Measurements from ENCODE around the gene USP38. TPM values are rescaled to one million over a fixed set of nuclear protein-coding genes. Genes with fewer than 3 reads are reported as not detected.

The USP38 gene
- total RNA-seq, 4 donors from 2014 or later = 18.8 to 24.1 (median 19.9) TPM

- H3K27ac ChIP-seq = no peak overlapping the region
- peaks cover 0 to 26% (median 0%) of the 10 kb centered on the region in 3 donors for H3K36me3 ChIP-seq
- no peaks in the 10 kb centered on the region for H3K27me3 ChIP-seq
- WGBS, 2 donors = 59 to 62% methylated on average over 3 of the region's 3 CpGs
- peak overlapping the region in 2 of 4 donors; percentile 2 to 68 for H3K4me3 ChIP-seq
- no peak for DNase-seq (ENCODE audit: low spot score in 2 of 2)
- H3K4me1 ChIP-seq = peaks cover 0 to 69% (median 14%) of the 10 kb centered on the region in 4 donors
- H3K9me3 ChIP-seq = no peaks in the 10 kb centered on the region
- no peak for TF ChIP-seq POLR2A (IDR thresholded peaks at IDR 0.05)
- TF ChIP-seq EP300 (IDR thresholded peaks at IDR 0.05) = no peak
- no peak for TF ChIP-seq CTCF (IDR thresholded peaks at IDR 0.05)
Observed at GRCh38 chr4:143188136-143189088, 3.7 kb downstream of the USP38 start.

- peaks cover 0 to 35% (median 0%) of the 10 kb centered on the region in 3 donors for H3K36me3 ChIP-seq
- WGBS, 2 donors = 23 to 26% methylated on average over 4 of the region's 4 CpGs
- H3K27ac ChIP-seq = no peak overlapping the region
- TF ChIP-seq POLR2A (IDR thresholded peaks at IDR 0.05) (no peak), EP300 (IDR thresholded peaks at IDR 0.05) (no peak), CTCF (IDR thresholded peaks at IDR 0.05) (no peak)
- no peak for DNase-seq (ENCODE audit: low spot score in 2 of 2)
- H3K27me3 ChIP-seq = no peaks in the 10 kb centered on the region
- H3K4me3 ChIP-seq = no peak overlapping the region
- H3K9me3 ChIP-seq = no peaks in the 10 kb centered on the region
- H3K4me1 ChIP-seq = peaks cover 0 to 63% (median 11%) of the 10 kb centered on the region in 4 donors
Observed at GRCh38 chr4:143189528-143189927, 4.8 kb downstream of the USP38 start.

- no peaks in the 10 kb centered on the region for H3K9me3 ChIP-seq
- H3K4me1 ChIP-seq = peaks cover 0 to 12% (median 3%) of the 10 kb centered on the region in 4 donors
- H3K4me3 ChIP-seq = no peak overlapping the region
- no peaks in the 10 kb centered on the region for H3K27me3 ChIP-seq
- H3K27ac ChIP-seq = no peak overlapping the region
- no peak for TF ChIP-seq CTCF (IDR thresholded peaks at IDR 0.05)
- TF ChIP-seq EP300 (IDR thresholded peaks at IDR 0.05) = no peak
- TF ChIP-seq POLR2A (IDR thresholded peaks at IDR 0.05) = no peak
- no peak for DNase-seq (ENCODE audit: low spot score in 2 of 2)
- H3K36me3 ChIP-seq = peaks cover 0 to 80% (median 5%) of the 10 kb centered on the region in 3 donors
Observed at GRCh38 chr4:143195581-143195980, 10.9 kb downstream of the USP38 start.

GRCh38 chr4:143196323-143196722 lies 11.6 kb downstream of the USP38 start:
- no peaks in the 10 kb centered on the region for H3K9me3 ChIP-seq
- WGBS, 2 donors = 93 to 95% methylated on average over 2 of the region's 2 CpGs
- H3K36me3 ChIP-seq = peaks cover 0 to 79% (median 5%) of the 10 kb centered on the region in 3 donors
- H3K4me3 ChIP-seq = no peak overlapping the region
- no peak for DNase-seq (ENCODE audit: low spot score in 2 of 2)
- H3K27me3 ChIP-seq = no peaks in the 10 kb centered on the region
- TF ChIP-seq CTCF (IDR thresholded peaks at IDR 0.05) (no peak), POLR2A (IDR thresholded peaks at IDR 0.05) (no peak), EP300 (IDR thresholded peaks at IDR 0.05) (no peak)
- peaks cover 0 to 5% (median 0%) of the 10 kb centered on the region in 4 donors for H3K4me1 ChIP-seq
- H3K27ac ChIP-seq = no peak overlapping the region

GRCh38 chr4:143199503-143199902 lies 14.8 kb downstream of the USP38 start:
- H3K27me3 ChIP-seq = no peaks in the 10 kb centered on the region
- no peak for DNase-seq (ENCODE audit: low spot score in 2 of 2)
- H3K9me3 ChIP-seq = no peaks in the 10 kb centered on the region
- no peak for TF ChIP-seq CTCF (IDR thresholded peaks at IDR 0.05)
- TF ChIP-seq POLR2A (IDR thresholded peaks at IDR 0.05) = no peak
- no peak for TF ChIP-seq EP300 (IDR thresholded peaks at IDR 0.05)
- peaks cover 0 to 15% (median 0%) of the 10 kb centered on the region in 4 donors for H3K4me1 ChIP-seq
- no peak overlapping the region for H3K27ac ChIP-seq
- WGBS, 2 donors = 85 to 96% methylated on average over 2 of the region's 2 CpGs
- no peak overlapping the region for H3K4me3 ChIP-seq
- peaks cover 3 to 68% (median 5%) of the 10 kb centered on the region in 3 donors for H3K36me3 ChIP-seq
